HCT116 (cell line): ENCODE measurements around the gene BRICD5. TPM values are rescaled to one million over a fixed set of nuclear protein-coding genes. Genes with fewer than 3 reads are reported as not detected.

ENCODE experiments used
- ATAC-seq: fragments of 200-7000 bp; cut with Tn5 transposase; 2 replicates; pipeline ENCODE4 v1.9.1; 2020; ENCODE audit warnings: mild to moderate bottlenecking, moderate library complexity
- BruUV-seq: library from RNA; stranded (reverse); fragments of 400-500 nt; replicated peaks from 2 replicates; lab custom pipeline; 2021; lab: Mats Ljungman, UMichigan
- CTCF ChIA-PET: fragments of 300-600 bp; sonication (Branson Sonifier 250); formaldehyde crosslinking; loops from one replicate; lab custom pipeline; 2021; ENCODE audit warnings: antibody characterized with exemption; lab: Charles Lee
- POLR2A ChIA-PET: fragments of 300-600, 350-600 bp; sonication (Branson Sonifier 250); formaldehyde crosslinking; loops from one replicate; lab custom pipeline; 2021; ENCODE audit warnings: antibody characterized with exemption; lab: Charles Lee
- RAD21 ChIA-PET, 2 experiments: fragments of 300-600 bp; sonication (Branson Sonifier 250); formaldehyde crosslinking; loops; one replicate each; lab custom pipeline; 2023; ENCODE audit warnings: low total read pairs in 2 of 2; ENCODE audit not compliant: uncharacterized antibody in 2 of 2, unreplicated experiment in 2 of 2, low non-redundant PET in 1 of 2; lab: Charles Lee
- DNase-seq: peaks from one replicate; pipeline ENCODE4 v3.0.0-alpha.2; 2010; ENCODE audit warnings: low read depth, low spot score
- H2AFZ ChIP-seq: fragments of 200-600 bp; shearing (Covaris generic), sonication (generic); 2 replicates; pipeline ENCODE4 v1.6.1; 2017; ENCODE audit warnings: low read depth, mixed run types, mixed read lengths, antibody characterized with exemption, low read length; ENCODE audit not compliant: poor library complexity, severe bottlenecking
- H3K27ac ChIP-seq: 2 replicates; pipeline ENCODE4 v1.5.1; 2012; ENCODE audit warnings: low read depth, low read length
- H3K27me3 ChIP-seq: fragments of 200-600 bp; sonication (generic); 2 replicates; pipeline ENCODE4 v1.6.1; 2016; ENCODE audit warnings: mixed run types, low read length, mixed read lengths; ENCODE audit not compliant: insufficient read depth
- H3K36me3 ChIP-seq, 2 experiments: fragments of 200-500 bp in 1 of 2; fragments of 200-600 bp in 1 of 2; sonication (Bioruptor generic) in 1 of 2; sonication (generic) in 1 of 2; 2 replicates each; pipeline versions ENCODE4 v1.5.1 to v1.6.1; 2014 to 2016; ENCODE audit warnings: low read length in 2 of 2, inconsistent platforms in 1 of 2, mixed read lengths in 1 of 2, mixed run types in 1 of 2; ENCODE audit not compliant: insufficient read depth in 2 of 2, control insufficient read depth in 1 of 2
- H3K4me1 ChIP-seq, 2 experiments: fragments of 200-600 bp in 1 of 2; sonication (generic) in 1 of 2; 2 replicates each; pipeline versions ENCODE4 v1.5.1 to v1.6.1; 2012 to 2017; ENCODE audit warnings: low read length in 2 of 2, inconsistent platforms in 1 of 2, mild to moderate bottlenecking in 1 of 2, mixed read lengths in 1 of 2, mixed run types in 1 of 2, moderate library complexity in 1 of 2; ENCODE audit not compliant: insufficient read depth in 2 of 2, control insufficient read depth in 1 of 2
- H3K4me2 ChIP-seq: fragments of 200-600 bp; sonication (generic); 2 replicates; pipeline ENCODE4 v1.6.1; 2017; ENCODE audit warnings: mixed run types, low read length, mixed read lengths
- H3K4me3 ChIP-seq, 2 experiments: fragments of 200-600 bp in 1 of 2; sonication (generic) in 1 of 2; replicated peaks in 1 of 2; 2 replicates each; pipeline ENCODE4 v1.5.1; 2011 to 2016; ENCODE audit warnings: low read length in 2 of 2, control low read depth in 1 of 2, low read depth in 1 of 2, mild to moderate bottlenecking in 1 of 2, mixed read lengths in 1 of 2, mixed run types in 1 of 2
- H3K79me2 ChIP-seq: fragments of 200-600 bp; sonication (generic); 2 replicates; pipeline ENCODE4 v1.6.1; 2017; ENCODE audit warnings: mild to moderate bottlenecking, mixed run types, low read length, moderate library complexity, mixed read lengths; ENCODE audit not compliant: insufficient read depth
- H3K9ac ChIP-seq: fragments of 200-600 bp; sonication (generic); 2 replicates; pipeline ENCODE4 v1.6.1; 2016; ENCODE audit warnings: low read length, mixed read lengths
- H3K9me2 ChIP-seq: fragments of 200-600 bp; sonication (generic), shearing (Covaris generic); 2 replicates; pipeline ENCODE4 v1.6.1; 2017; ENCODE audit warnings: mixed run types, mild to moderate bottlenecking, moderate library complexity; ENCODE audit not compliant: insufficient read depth
- H3K9me3 ChIP-seq, 2 experiments: fragments of 200-500 bp in 1 of 2; fragments of 200-600 bp in 1 of 2; sonication (Bioruptor generic) in 1 of 2; sonication (generic) in 1 of 2; 2 replicates each; pipeline ENCODE4 v1.6.1; 2014 to 2017; ENCODE audit warnings: low read length in 2 of 2, mixed read lengths in 2 of 2, inconsistent platforms in 1 of 2, low read depth in 1 of 2, mild to moderate bottlenecking in 1 of 2, mixed run types in 1 of 2, moderate library complexity in 1 of 2; ENCODE audit not compliant: control insufficient read depth in 1 of 2, insufficient read depth in 1 of 2
- H4K20me1 ChIP-seq: fragments of 200-600 bp; sonication (generic), shearing (Covaris generic); 2 replicates; pipeline ENCODE4 v1.6.1; 2017; ENCODE audit warnings: mixed run types, mild to moderate bottlenecking, moderate library complexity; ENCODE audit not compliant: insufficient read depth
- ELF1 ChIP-seq: IDR thresholded peaks from 2 replicates; pipeline ENCODE4 v1.6.1; 2012; ENCODE audit warnings: low read depth, borderline replicate concordance
- EZH2 ChIP-seq: fragments of 200-600 bp; sonication (generic); IDR thresholded peaks from 2 replicates; pipeline ENCODE4 v1.6.1; 2017; ENCODE audit warnings: antibody characterized with exemption, mixed run types
- POLR2AphosphoS5 ChIP-seq: IDR thresholded peaks from 2 replicates; pipeline ENCODE4 v1.6.1; 2011; ENCODE audit warnings: mild to moderate bottlenecking, low read depth, low read length, moderate library complexity
- ZNF274 ChIP-seq: fragments of 200-500 bp; sonication (Bioruptor generic); IDR thresholded peaks from 2 replicates; pipeline ENCODE4 v1.6.1; 2014; ENCODE audit warnings: mild to moderate bottlenecking, low read depth, low read length, inconsistent platforms
- intact Hi-C: fragments of 100-400 bp; cut with micrococcal nuclease; formaldehyde crosslinking; loops from 2 replicates; pipeline ENCODE4 v1.10.0; 2022
- total RNA-seq: library from RNA; stranded (reverse); gene quantifications from one replicate; pipeline ENCODE4 v1.2.1, GENCODE V29; 2021; ENCODE audit not compliant: unreplicated experiment
- TF ChIP-seq, protein P1 (sequence below), 3 experiments: fragments of 200-600 bp in 1 of 3; sonication (generic) in 1 of 3; IDR thresholded peaks in 2 of 3; conservative IDR thresholded peaks in 1 of 3; 2 replicates each; pipeline ENCODE4 v1.5.1; 2012 to 2017; ENCODE audit warnings: low read depth in 2 of 3, low read length in 2 of 3, antibody characterized with exemption in 1 of 3, borderline replicate concordance in 1 of 3, control low read depth in 1 of 3, mild to moderate bottlenecking in 1 of 3, mixed read lengths in 1 of 3, mixed run types in 1 of 3, moderate library complexity in 1 of 3; ENCODE audit not compliant: insufficient read depth in 1 of 3

BRICD5 gene
- total RNA-seq, 1 experiment from 2014 or later: 9.8 TPM

DNA sequence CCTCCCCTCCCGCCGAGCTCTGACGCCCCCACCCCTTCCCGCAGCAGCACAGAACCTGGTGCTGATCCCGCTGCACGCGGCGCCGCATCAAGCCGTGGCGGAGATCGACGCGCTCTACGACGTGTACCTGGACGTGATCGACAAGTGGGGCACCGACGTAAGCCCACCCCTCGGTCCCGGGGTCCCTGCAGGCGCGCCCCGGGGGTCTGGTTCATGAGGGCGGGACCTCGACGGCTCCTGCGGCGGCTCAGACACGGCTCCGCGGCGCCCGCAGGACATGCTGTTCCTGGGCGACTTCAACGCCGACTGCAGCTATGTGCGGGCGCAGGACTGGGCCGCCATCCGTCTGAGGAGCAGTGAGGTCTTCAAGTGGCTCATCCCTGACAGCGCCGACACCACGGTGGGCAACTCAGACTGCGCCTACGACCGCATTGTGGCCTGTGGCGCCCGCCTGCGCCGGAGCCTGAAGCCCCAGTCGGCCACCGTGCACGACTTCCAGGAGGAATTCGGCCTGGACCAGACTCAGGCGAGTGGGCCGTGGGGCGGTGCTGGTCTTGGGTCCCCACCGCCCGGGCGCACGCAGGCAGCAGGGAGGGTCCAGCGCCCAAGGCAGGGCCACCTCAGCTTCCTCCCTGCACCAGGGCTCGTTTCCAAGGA is 27.0 kb upstream of the BRICD5 start:
- DNase-seq (no peak), ATAC-seq (no peak)
- Histone ChIP-seq H3K36me3 (peaks cover 4 to 8% of the 10 kb centered on the region in 2 experiments; a peak in 2 of 4 replicates), H3K79me2 (no peaks in the 10 kb centered on the region), H3K4me3 (no peak overlapping the region), H4K20me1 (no peaks in the 10 kb centered on the region), H3K9me2 (no peaks in the 10 kb centered on the region), H3K27ac (no peak overlapping the region), H3K27me3 (no peaks in the 10 kb centered on the region), H3K9me3 (no peaks in the 10 kb centered on the region), H3K9ac (no peak overlapping the region), H3K4me2 (no peak overlapping the region), H2AFZ (no peak overlapping the region), H3K4me1 (peaks cover 0 to 14% of the 10 kb centered on the region in 2 experiments; a peak in 3 of 4 replicates)
- ChIA-PET CTCF (no interaction called here), POLR2A (interaction anchor here (1.2 kb wide), 1 partner anchor 13 kb away, joined by 8 read pairs; the partner anchor contains the start of gene ECI1), RAD21 (no interaction called here)
- intact Hi-C loops: no loop called here
- BruUV-seq: no TSS peak
- TF ChIP-seq POLR2AphosphoS5 (no peak), ELF1 (no peak), EZH2 (no peak)
- TF ChIP-seq, protein P1, sequence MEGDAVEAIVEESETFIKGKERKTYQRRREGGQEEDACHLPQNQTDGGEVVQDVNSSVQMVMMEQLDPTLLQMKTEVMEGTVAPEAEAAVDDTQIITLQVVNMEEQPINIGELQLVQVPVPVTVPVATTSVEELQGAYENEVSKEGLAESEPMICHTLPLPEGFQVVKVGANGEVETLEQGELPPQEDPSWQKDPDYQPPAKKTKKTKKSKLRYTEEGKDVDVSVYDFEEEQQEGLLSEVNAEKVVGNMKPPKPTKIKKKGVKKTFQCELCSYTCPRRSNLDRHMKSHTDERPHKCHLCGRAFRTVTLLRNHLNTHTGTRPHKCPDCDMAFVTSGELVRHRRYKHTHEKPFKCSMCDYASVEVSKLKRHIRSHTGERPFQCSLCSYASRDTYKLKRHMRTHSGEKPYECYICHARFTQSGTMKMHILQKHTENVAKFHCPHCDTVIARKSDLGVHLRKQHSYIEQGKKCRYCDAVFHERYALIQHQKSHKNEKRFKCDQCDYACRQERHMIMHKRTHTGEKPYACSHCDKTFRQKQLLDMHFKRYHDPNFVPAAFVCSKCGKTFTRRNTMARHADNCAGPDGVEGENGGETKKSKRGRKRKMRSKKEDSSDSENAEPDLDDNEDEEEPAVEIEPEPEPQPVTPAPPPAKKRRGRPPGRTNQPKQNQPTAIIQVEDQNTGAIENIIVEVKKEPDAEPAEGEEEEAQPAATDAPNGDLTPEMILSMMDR (IDR thresholded peaks at IDR 0.05 in 2 of 3, conservative IDR thresholded peaks at IDR 0.05 in 1 of 3; ENCODE audit: borderline replicate concordance in 1 of 3, insufficient read depth in 1 of 3, low read depth in 2 of 3, low read length in 2 of 3): no peak
- TF ChIP-seq, all 23 proteins: peak for 0

DNA sequence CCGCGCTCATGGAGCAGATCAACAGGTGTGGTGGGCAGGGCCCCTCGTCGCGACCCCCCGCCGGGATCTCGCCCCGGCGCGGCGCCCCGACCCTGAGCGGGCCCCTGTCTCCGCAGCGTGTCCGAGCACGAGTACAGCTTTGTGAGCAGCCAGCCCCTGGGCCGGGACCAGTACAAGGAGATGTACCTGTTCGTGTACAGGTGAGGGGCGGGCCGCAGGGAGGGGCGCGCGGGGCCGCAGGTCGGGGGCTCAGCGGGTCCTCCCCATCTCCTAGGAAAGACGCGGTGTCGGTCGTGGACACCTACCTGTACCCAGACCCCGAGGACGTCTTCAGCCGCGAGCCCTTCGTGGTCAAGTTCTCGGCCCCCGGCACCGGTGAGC is 26.4 kb upstream of the BRICD5 start:
- ATAC-seq: no peak
- Histone ChIP-seq H3K9ac (no peak overlapping the region), H3K4me2 (no peak overlapping the region), H3K27me3 (no peaks in the 10 kb centered on the region), H2AFZ (no peak overlapping the region), H3K79me2 (no peaks in the 10 kb centered on the region), H3K9me3 (no peaks in the 10 kb centered on the region), H3K4me1 (peaks cover 0 to 14% of the 10 kb centered on the region in 2 experiments; a peak in 3 of 4 replicates), H3K4me3 (no peak overlapping the region), H3K36me3 (peaks cover 0 to 3% of the 10 kb centered on the region in 2 experiments; a peak in 1 of 4 replicates), H3K9me2 (no peaks in the 10 kb centered on the region), H3K27ac (no peak overlapping the region), H4K20me1 (no peaks in the 10 kb centered on the region)
- BruUV-seq: no TSS peak
- ChIA-PET CTCF (no interaction called here), POLR2A (no interaction called here), RAD21 (no interaction called here)
- no peak for DNase-seq
- TF ChIP-seq ZNF274: no peak
- TF ChIP-seq POLR2AphosphoS5: 0 out of 2 replicates have a peak, but pooled peaks have one; percentile 14
- intact Hi-C loops: no loop called here
